HepG2 (cell line): ENCODE measurements around the gene MIB2. TPM values are rescaled to one million over a fixed set of nuclear protein-coding genes. Genes with fewer than 3 reads are reported as not detected.
A peak's percentile ranks its signal among the peaks of the same experiment; 100 is the strongest.

Experiments
- FLYWCH1 ChIP-seq: sonication (generic); formaldehyde crosslinking; IDR thresholded peaks from 2 replicates; pipeline ENCODE4 v1.8.1; 2023; ENCODE audit warnings: mild to moderate bottlenecking, missing genetic modification reagents
- FOXA1 ChIP-seq, 2 experiments: fragments of 450-650 bp in 1 of 2; sonication (generic) in 1 of 2; formaldehyde crosslinking in 1 of 2; IDR thresholded peaks; 2 replicates each; pipeline versions ENCODE4 v1.4.0 to v1.6.1; 2016 to 2020; ENCODE audit warnings: missing genetic modification reagents in 1 of 2
- KIAA2018 ChIP-seq: sonication (generic); formaldehyde crosslinking; IDR thresholded peaks from 2 replicates; pipeline ENCODE4 v1.5.0; 2020; ENCODE audit warnings: mild to moderate bottlenecking, missing genetic modification reagents, borderline replicate concordance
- MTA3 ChIP-seq: sonication (generic); formaldehyde crosslinking; IDR thresholded peaks from 2 replicates; pipeline ENCODE4 v1.4.0; 2020; ENCODE audit warnings: missing genetic modification reagents
- NFE2 ChIP-seq: sonication (generic); formaldehyde crosslinking; IDR thresholded peaks from 2 replicates; pipeline ENCODE4 v1.4.0; 2020; ENCODE audit warnings: missing genetic modification reagents
- PRMT3 ChIP-seq: sonication (generic); formaldehyde crosslinking; IDR thresholded peaks from 2 replicates; pipeline ENCODE4 v1.8.1; 2022; ENCODE audit warnings: low read depth, mild to moderate bottlenecking, moderate library complexity, missing genetic modification reagents, borderline replicate concordance
- RORA ChIP-seq: sonication (generic); formaldehyde crosslinking; IDR thresholded peaks from 2 replicates; pipeline ENCODE4 v1.5.0; 2020; ENCODE audit warnings: mild to moderate bottlenecking, missing genetic modification reagents, moderate library complexity
- SKIL ChIP-seq: sonication (generic); formaldehyde crosslinking; IDR thresholded peaks from 2 replicates; pipeline ENCODE4 v1.8.0; 2022; ENCODE audit warnings: missing genetic modification reagents, mild to moderate bottlenecking, moderate library complexity, borderline replicate concordance
- ZNF770 ChIP-seq: sonication (generic); formaldehyde crosslinking; IDR thresholded peaks from 2 replicates; pipeline ENCODE4 v1.5.0; 2020; ENCODE audit warnings: mild to moderate bottlenecking, missing genetic modification reagents
- polyA plus RNA-seq, 8 experiments: library from polyadenylated mRNA; depleted of rRNA in 3 of 8; stranded (reverse) in 7 of 8; unstranded in 1 of 8; fragments of >200 nt; fragmentation: Illumina TruSeq in 4 of 8; extraction: Trizol in 4 of 8; gene quantifications; 2 replicates each; pipeline versions ENCODE4 v1.2.1 to v1.2.3, GENCODE V29; 2011 to 2016; ENCODE audit warnings: low read depth in 4 of 8, missing spikeins in 1 of 8, mixed read lengths in 1 of 8; ENCODE audit not compliant: insufficient read depth in 1 of 8
- total RNA-seq, 5 experiments: library from RNA; depleted of rRNA; stranded (reverse); fragments of >200 nt; fragmentation: Illumina TruSeq; extraction: Trizol; gene quantifications; 2 replicates each; pipeline ENCODE4 v1.2.3, GENCODE V29; 2016; ENCODE audit warnings: low read depth in 1 of 5
- TF ChIP-seq, protein P1 (sequence below): sonication (generic); formaldehyde crosslinking; IDR thresholded peaks from 2 replicates; pipeline ENCODE4 v1.5.1; 2020; ENCODE audit warnings: mild to moderate bottlenecking, missing genetic modification reagents, moderate library complexity

Gene MIB2
- total and polyA plus RNA-seq, 2 of the 13 experiments (the other 11 are each of a cell fraction or from before 2014, with no cell fraction given) = 19.9 to 30.4 TPM

- TF ChIP-seq SKIL (CRISPR knock-in tag) = no peak
- TF ChIP-seq ZNF770 = peak; percentile 40; the same call in 1 of the 2 replicates
- TF ChIP-seq FLYWCH1 (CRISPR knock-in tag) = no peak
- no peak for TF ChIP-seq NFE2 (CRISPR knock-in tag)
- TF ChIP-seq FOXA1 (IDR thresholded peaks at IDR 0.05) = no peak
- peak; percentile 58 for TF ChIP-seq FOXA1 (CRISPR knock-in tag; IDR thresholded peaks at IDR 0.05)
- TF ChIP-seq RORA (CRISPR knock-in tag) = no peak
- no peak for TF ChIP-seq KIAA2018 (CRISPR knock-in tag)
- 0 out of 2 replicates have a peak, but pooled peaks have one; percentile 29 for TF ChIP-seq PRMT3
- TF ChIP-seq, protein P1, sequence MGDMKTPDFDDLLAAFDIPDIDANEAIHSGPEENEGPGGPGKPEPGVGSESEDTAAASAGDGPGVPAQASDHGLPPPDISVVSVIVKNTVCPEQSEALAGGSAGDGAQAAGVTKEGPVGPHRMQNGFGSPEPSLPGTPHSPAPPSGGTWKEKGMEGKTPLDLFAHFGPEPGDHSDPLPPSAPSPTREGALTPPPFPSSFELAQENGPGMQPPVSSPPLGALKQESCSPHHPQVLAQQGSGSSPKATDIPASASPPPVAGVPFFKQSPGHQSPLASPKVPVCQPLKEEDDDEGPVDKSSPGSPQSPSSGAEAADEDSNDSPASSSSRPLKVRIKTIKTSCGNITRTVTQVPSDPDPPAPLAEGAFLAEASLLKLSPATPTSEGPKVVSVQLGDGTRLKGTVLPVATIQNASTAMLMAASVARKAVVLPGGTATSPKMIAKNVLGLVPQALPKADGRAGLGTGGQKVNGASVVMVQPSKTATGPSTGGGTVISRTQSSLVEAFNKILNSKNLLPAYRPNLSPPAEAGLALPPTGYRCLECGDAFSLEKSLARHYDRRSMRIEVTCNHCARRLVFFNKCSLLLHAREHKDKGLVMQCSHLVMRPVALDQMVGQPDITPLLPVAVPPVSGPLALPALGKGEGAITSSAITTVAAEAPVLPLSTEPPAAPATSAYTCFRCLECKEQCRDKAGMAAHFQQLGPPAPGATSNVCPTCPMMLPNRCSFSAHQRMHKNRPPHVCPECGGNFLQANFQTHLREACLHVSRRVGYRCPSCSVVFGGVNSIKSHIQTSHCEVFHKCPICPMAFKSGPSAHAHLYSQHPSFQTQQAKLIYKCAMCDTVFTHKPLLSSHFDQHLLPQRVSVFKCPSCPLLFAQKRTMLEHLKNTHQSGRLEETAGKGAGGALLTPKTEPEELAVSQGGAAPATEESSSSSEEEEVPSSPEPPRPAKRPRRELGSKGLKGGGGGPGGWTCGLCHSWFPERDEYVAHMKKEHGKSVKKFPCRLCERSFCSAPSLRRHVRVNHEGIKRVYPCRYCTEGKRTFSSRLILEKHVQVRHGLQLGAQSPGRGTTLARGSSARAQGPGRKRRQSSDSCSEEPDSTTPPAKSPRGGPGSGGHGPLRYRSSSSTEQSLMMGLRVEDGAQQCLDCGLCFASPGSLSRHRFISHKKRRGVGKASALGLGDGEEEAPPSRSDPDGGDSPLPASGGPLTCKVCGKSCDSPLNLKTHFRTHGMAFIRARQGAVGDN (CRISPR knock-in tag) = peak; percentile 55; the same call in 1 of the 2 replicates
- no peak for TF ChIP-seq MTA3 (CRISPR knock-in tag)
Observed at GRCh38 chr1:1574721-1575537, 40.4 kb upstream of the MIB2 start, which contains the start of gene SSU72 (continued).
